22Rv1 (cell line): ENCODE results near the gene ARID3A.

Source experiments
- H3K27ac ChIP-seq: fragments of 450-650 bp; 2 replicates; pipeline ENCODE4 v1.5.1; 2017
- CTCF ChIP-seq: fragments of 450-650 bp; IDR thresholded peaks from 2 replicates; pipeline ENCODE4 v1.5.1; 2017; ENCODE audit warnings: mild to moderate bottlenecking
- ZFX ChIP-seq: fragments of 450-650 bp; IDR thresholded peaks from 2 replicates; pipeline ENCODE4 v1.6.1; 2017; ENCODE audit warnings: antibody characterized with exemption, borderline replicate concordance

ARID3A gene

GRCh38 chr19:934865-935479 is 9.1 kb downstream of the ARID3A start:
- H3K27ac ChIP-seq, result peak overlapping the region; percentile 53
- no peak for TF ChIP-seq ZFX
- no peak for TF ChIP-seq CTCF

- no peak for TF ChIP-seq ZFX
- TF ChIP-seq CTCF, result no peak
- no peak overlapping the region for H3K27ac ChIP-seq
Measured at GRCh38 chr19:936175-936546, 10.3 kb downstream of the ARID3A start.

GRCh38 chr19:937259-937694 is 11.4 kb downstream of the ARID3A start:
- H3K27ac ChIP-seq, result no peak overlapping the region
- no peak for TF ChIP-seq ZFX
- no peak for TF ChIP-seq CTCF

GRCh38 chr19:938233-938923 is 12.5 kb downstream of the ARID3A start:
- TF ChIP-seq ZFX, result no peak
- TF ChIP-seq CTCF, result no peak
- H3K27ac ChIP-seq, result no peak overlapping the region

- no peak overlapping the region for H3K27ac ChIP-seq
- no peak for TF ChIP-seq CTCF
- TF ChIP-seq ZFX, result no peak
Measured at GRCh38 chr19:939439-939838, 13.6 kb downstream of the ARID3A start.

- H3K27ac ChIP-seq, result no peak overlapping the region
Measured at GRCh38 chr19:939922-940321, 14.1 kb downstream of the ARID3A start.

More at GRCh38 chr19:939922-940321, 14.1 kb downstream of the ARID3A start:
- TF ChIP-seq ZFX (no peak), CTCF (no peak)
